Choroid plexus epithelial cell (primary cell): ENCODE data around the gene USP3.

Experiments used
- DNase-seq: peaks from one replicate; pipeline ENCODE4 v3.0.0-alpha.2; 2010; ENCODE audit warnings: low read depth
- H3K4me3 ChIP-seq: 2 replicates; pipeline ENCODE4 v1.5.1; 2011; ENCODE audit warnings: low read depth, mild to moderate bottlenecking, control low read depth, low read length, moderate library complexity
- TF ChIP-seq, protein P1 (sequence below): conservative IDR thresholded peaks from 2 replicates; pipeline ENCODE4 v1.5.1; 2011; ENCODE audit warnings: low read depth, mild to moderate bottlenecking, control low read depth, inconsistent platforms, low read length, moderate library complexity

Gene USP3

DNA sequence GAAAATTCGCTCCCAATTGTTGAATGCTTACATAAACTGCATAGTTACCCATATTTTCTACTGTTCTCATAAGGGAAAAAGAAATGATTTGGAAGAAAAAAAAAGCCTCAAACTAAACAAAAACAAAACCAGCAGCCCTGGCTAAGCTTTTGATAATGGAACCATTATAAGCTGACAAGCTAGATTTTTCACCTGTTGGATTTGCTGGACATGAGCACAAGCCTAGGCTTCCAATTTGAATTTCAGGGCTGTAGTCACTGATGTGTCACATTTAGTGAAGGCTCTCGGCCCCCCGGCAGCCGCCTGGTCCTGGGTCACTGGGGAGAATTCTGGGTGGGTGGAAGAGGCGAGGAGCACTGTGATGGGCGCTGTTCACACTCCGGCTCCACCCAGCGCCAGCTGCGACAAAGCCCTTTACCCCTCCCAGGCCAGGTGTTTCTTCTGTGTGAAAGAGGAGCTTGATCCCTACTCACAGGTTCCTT is 97.4 kb downstream of the USP3 start:
- no peak for DNase-seq
- TF ChIP-seq, protein P1, sequence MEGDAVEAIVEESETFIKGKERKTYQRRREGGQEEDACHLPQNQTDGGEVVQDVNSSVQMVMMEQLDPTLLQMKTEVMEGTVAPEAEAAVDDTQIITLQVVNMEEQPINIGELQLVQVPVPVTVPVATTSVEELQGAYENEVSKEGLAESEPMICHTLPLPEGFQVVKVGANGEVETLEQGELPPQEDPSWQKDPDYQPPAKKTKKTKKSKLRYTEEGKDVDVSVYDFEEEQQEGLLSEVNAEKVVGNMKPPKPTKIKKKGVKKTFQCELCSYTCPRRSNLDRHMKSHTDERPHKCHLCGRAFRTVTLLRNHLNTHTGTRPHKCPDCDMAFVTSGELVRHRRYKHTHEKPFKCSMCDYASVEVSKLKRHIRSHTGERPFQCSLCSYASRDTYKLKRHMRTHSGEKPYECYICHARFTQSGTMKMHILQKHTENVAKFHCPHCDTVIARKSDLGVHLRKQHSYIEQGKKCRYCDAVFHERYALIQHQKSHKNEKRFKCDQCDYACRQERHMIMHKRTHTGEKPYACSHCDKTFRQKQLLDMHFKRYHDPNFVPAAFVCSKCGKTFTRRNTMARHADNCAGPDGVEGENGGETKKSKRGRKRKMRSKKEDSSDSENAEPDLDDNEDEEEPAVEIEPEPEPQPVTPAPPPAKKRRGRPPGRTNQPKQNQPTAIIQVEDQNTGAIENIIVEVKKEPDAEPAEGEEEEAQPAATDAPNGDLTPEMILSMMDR = no peak
- H3K4me3 ChIP-seq = peak overlapping the region; percentile 80

DNA sequence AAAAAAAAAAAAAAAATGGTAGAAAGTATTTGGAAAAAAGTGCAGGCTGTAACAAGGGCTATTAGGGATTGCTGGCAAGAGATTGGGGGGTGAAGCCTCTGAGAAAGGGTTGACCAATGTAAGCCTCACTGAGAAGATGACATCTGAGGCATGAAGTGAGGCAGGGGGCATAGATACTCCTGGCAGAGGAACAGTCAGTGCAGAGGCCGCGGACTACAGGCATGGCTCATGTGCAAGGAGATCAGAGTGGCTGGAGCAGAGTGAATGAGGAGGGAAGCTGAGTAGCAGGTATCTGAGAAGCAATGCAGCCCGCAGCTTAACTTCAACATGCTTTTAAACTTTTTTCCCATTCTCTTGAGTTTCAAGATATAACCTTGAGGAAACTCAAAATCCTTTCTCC is 98.2 kb downstream of the USP3 start:
- no peak for DNase-seq
- H3K4me3 ChIP-seq = no peak overlapping the region
- TF ChIP-seq, protein P1 = no peak

DNA sequence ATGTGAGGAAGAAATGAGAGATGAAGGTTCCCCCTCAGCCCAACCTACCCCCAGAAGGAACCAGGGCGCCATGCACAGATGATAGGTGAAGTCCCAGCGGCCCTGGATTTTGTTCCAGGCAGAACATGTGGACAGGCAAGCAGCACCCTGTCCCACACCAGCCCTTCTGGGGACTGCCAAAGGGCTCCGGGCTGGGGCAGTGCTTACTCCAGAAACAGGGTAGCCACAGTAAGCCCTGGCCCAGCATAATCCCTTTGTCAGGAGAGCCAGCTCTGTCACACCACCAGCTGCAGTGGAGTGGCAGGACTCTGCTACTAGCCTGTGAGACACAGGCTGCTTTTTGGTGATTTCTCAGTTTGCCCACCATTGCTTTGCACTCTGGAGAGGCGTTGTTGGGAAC is 99.1 kb downstream of the USP3 start:
- DNase-seq = no peak
- TF ChIP-seq, protein P1 = no peak

DNA sequence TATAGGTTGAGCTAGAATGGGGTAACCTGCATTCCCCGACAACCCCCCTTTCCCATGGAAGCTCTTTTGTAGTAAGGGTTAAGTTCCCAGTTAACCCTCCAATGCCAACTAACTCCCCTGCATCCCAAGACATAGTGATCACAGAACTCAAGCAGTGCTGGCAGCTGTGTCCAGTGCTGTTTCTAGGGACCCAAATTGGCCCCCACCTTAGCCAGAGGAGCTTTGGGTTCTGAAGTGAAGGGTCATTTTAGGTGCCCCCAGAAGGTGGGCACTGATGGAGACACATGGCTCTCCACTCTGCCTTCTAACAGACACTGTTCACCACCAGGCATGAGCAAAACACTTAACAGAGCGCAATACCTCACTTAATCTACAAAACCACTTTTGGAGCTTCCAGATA is 99.9 kb downstream of the USP3 start:
- TF ChIP-seq, protein P1 = no peak
- no peak for DNase-seq
- no peak overlapping the region for H3K4me3 ChIP-seq

More for the DNA sequence above, 99.1 kb downstream of the USP3 start:
- H3K4me3 ChIP-seq = no peak overlapping the region

DNA sequence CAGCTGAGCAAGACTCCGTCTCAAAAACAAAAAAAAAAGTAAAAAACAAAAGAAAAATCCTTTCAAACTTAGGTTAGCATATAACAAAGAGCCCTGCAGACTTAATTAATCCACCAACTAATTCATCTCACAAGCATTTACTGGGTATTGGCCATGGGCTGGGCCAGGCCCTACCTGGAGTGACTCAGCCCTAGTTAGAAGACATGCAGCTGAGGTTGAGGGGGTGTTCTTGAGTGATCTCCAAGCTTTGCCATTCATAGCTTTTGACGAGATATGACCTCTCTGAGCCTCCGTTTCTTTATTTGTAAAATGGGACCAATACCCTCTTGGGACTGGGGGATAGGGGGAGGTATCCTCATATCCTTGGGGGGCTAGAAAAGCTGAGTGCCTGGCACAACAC is 100.6 kb downstream of the USP3 start:
- no peak for DNase-seq
- no peak overlapping the region for H3K4me3 ChIP-seq
- TF ChIP-seq, protein P1 = no peak

DNA sequence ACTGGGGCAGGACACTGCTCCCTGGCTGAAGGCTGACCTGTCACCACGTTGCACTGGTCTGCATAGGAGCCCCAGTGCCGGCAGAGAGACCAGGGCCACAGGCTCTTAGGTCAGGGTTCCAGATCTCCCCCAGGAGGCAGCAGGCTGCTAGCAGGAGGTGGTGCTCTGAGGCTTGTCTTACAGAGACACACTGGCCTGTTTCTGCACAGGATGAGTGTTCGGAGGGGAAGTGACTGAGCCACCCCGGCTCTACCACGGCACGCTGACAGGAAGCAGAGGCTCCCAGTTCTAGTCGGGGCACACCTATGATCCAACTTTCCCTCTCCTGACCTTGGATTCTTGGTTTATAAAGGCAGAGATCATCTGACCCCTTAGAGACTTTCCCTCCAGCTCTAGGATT is 101.4 kb downstream of the USP3 start:
- DNase-seq = no peak
- TF ChIP-seq, protein P1 = no peak
- H3K4me3 ChIP-seq = no peak overlapping the region

DNA sequence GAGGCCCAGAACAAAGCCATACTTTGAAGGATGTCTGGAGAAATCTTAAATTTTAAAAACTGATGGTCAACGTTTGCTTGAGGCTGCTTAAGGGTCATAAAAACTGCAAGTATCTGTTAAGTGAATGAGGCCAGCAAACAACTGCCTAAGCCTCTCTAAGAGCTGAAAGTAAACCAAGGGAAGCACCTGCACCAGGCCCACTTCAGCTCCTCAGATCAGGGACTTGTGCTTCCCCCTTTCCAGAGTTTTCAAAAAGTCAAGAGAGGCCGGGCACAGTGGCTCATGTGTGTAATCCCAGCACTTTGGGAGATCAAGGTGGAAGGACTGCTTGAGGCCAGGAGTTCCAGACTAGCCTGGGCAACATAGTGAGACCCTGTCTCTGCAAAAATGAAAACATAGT is 101.9 kb downstream of the USP3 start:
- H3K4me3 ChIP-seq = no peak overlapping the region
- DNase-seq = no peak
- TF ChIP-seq, protein P1 = no peak
